AG09309 (cell line): ENCODE data around the gene TMEM170A.

ENCODE experiments used
- DNase-seq: peaks from one replicate; pipeline ENCODE4 v3.0.0-alpha.2; 2010; ENCODE audit warnings: low read depth
- H3K4me3 ChIP-seq: 2 replicates; pipeline ENCODE4 v1.5.1; 2011; ENCODE audit warnings: mild to moderate bottlenecking, low read depth, low read length, moderate library complexity; ENCODE audit not compliant: control insufficient read depth
- CTCF ChIP-seq: IDR thresholded peaks from 2 replicates; pipeline ENCODE4 v1.5.1; 2011; ENCODE audit warnings: mild to moderate bottlenecking, low read depth, low read length, inconsistent platforms; ENCODE audit not compliant: insufficient read depth, control insufficient read depth; ENCODE audit errors: missing control alignments

TMEM170A gene

DNA sequence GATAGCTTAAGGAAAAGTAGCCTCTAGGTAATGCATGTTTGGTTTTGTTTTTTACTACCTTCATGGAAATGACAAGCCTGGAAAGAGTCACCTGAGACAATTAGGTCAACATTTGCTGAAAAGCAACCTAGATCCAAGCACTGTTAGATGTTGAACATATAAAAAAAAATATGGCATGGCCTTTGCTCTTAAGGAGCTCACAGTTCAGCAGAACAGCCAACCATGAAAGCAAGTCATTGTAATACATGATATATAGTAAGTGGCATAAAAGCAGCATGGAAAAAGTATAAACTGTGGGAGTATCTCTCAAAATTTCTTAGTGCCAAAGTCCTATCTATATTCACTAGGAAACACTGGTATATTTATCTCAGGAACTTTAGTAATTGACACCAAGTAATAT lies 62.8 kb downstream of the TMEM170A start:
- DNase-seq = no peak
- no peak overlapping the region for H3K4me3 ChIP-seq
- no peak for TF ChIP-seq CTCF

- H3K4me3 ChIP-seq = no peak overlapping the region
Measured at GRCh38 chr16:75398333-75398732, 66.2 kb downstream of the TMEM170A start.

GRCh38 chr16:75394941-75395340 lies 69.5 kb downstream of the TMEM170A start:
- no peak overlapping the region for H3K4me3 ChIP-seq
- DNase-seq = no peak
- TF ChIP-seq CTCF = no peak

More at GRCh38 chr16:75398333-75398732, 66.2 kb downstream of the TMEM170A start:
- TF ChIP-seq CTCF = no peak
- DNase-seq = no peak
